GM23338 (cell line): ENCODE results near the gene CFI. TPM values are rescaled to one million over a fixed set of nuclear protein-coding genes. Genes with fewer than 3 reads are reported as not detected.

Source experiments
- ATAC-seq: fragments of 200-7000 bp; cut with Tn5 transposase; 3 replicates; pipeline ENCODE4 v1.9.1; 2020
- DNase-seq: peaks from one replicate; pipeline ENCODE4 v3.0.0-alpha.2; 2015; ENCODE audit warnings: low spot score
- H2AFZ ChIP-seq: fragments of 200-600 bp; sonication (generic); 2 replicates; pipeline ENCODE4 v1.8.0; 2016; ENCODE audit warnings: antibody characterized with exemption, mild to moderate bottlenecking, moderate library complexity
- H3F3A ChIP-seq: fragments of 200-600 bp; sonication (generic); replicated peaks from 2 replicates; pipeline ENCODE4 v1.8.0; 2017; ENCODE audit warnings: antibody characterized with exemption, mixed run types, low read depth
- H3K27ac ChIP-seq: fragments of 200-600 bp; sonication (generic); 2 replicates; pipeline ENCODE4 v1.6.1; 2016; ENCODE audit warnings: low read depth
- H3K27me3 ChIP-seq: fragments of 200-600 bp; sonication (generic); 2 replicates; pipeline ENCODE4 v1.8.0; 2016; ENCODE audit warnings: mild to moderate bottlenecking, mixed run types, moderate library complexity; ENCODE audit not compliant: insufficient read depth
- H3K36me3 ChIP-seq: fragments of 200-600 bp; sonication (generic); 2 replicates; pipeline ENCODE4 v1.8.0; 2016; ENCODE audit warnings: mild to moderate bottlenecking; ENCODE audit not compliant: insufficient read depth
- H3K4me1 ChIP-seq: fragments of 200-600 bp; sonication (generic); 2 replicates; pipeline ENCODE4 v1.8.0; 2016; ENCODE audit warnings: mild to moderate bottlenecking, moderate library complexity; ENCODE audit not compliant: insufficient read depth
- H3K4me2 ChIP-seq: fragments of 200-600 bp; sonication (generic); 2 replicates; pipeline ENCODE4 v1.7.1; 2017; ENCODE audit warnings: mixed run types
- H3K4me3 ChIP-seq: fragments of 200-600 bp; sonication (generic); 2 replicates; pipeline ENCODE4 v1.6.1; 2016; ENCODE audit warnings: mixed run types
- H3K79me2 ChIP-seq: fragments of 200-600 bp; sonication (generic); replicated peaks from 2 replicates; pipeline ENCODE4 v1.8.0; 2017; ENCODE audit warnings: mild to moderate bottlenecking; ENCODE audit not compliant: insufficient read depth
- H3K9me2 ChIP-seq: fragments of 200-600 bp; sonication (generic); 2 replicates; pipeline ENCODE4 v1.8.0; 2017; ENCODE audit not compliant: insufficient read depth
- H4K20me1 ChIP-seq: fragments of 200-600 bp; sonication (generic); replicated peaks from 2 replicates; pipeline ENCODE4 v1.8.0; 2017; ENCODE audit warnings: mild to moderate bottlenecking; ENCODE audit not compliant: insufficient read depth
- H3K27ac Mint-ChIP-seq: 2 replicates; pipeline ENCODE4 v1.8.0; 2020; ENCODE audit warnings: inconsistent platforms, mild to moderate bottlenecking, moderate library complexity, mixed read lengths
- H3K27me3 Mint-ChIP-seq: 3 replicates; pipeline ENCODE4 v1.8.0; 2022; ENCODE audit warnings: low read depth, mild to moderate bottlenecking, moderate library complexity, mixed read lengths, inconsistent platforms; ENCODE audit not compliant: insufficient read depth, poor library complexity
- H3K36me3 Mint-ChIP-seq: 3 replicates; pipeline ENCODE4 v1.8.0; 2021; ENCODE audit warnings: low read depth, mild to moderate bottlenecking, inconsistent platforms, moderate library complexity, mixed read lengths
- H3K4me1 Mint-ChIP-seq: 3 replicates; pipeline ENCODE4 v1.8.0; 2020; ENCODE audit warnings: mild to moderate bottlenecking, inconsistent platforms, mixed read lengths
- H3K4me3 Mint-ChIP-seq: 3 replicates; pipeline ENCODE4 v1.8.0; 2021; ENCODE audit warnings: moderate library complexity, mild to moderate bottlenecking, inconsistent platforms, mixed read lengths
- H3K9me3 Mint-ChIP-seq: 3 replicates; pipeline ENCODE4 v1.8.0; 2020; ENCODE audit warnings: moderate library complexity, mild to moderate bottlenecking, inconsistent platforms, mixed read lengths
- EZH2 ChIP-seq: fragments of 200-600 bp; sonication (generic); IDR thresholded peaks from one replicate; pipeline ENCODE4 v1.8.0; 2017; ENCODE audit warnings: antibody characterized with exemption, mild to moderate bottlenecking, low read depth; ENCODE audit not compliant: unreplicated experiment
- EZH2phosphoT487 ChIP-seq: fragments of 200-600 bp; sonication (generic); IDR thresholded peaks from one replicate; pipeline ENCODE4 v1.8.1; 2018; ENCODE audit warnings: antibody characterized with exemption; ENCODE audit not compliant: unreplicated experiment
- NANOG ChIP-seq: IDR thresholded peaks from 2 replicates; pipeline ENCODE4 v1.6.1; 2016; ENCODE audit warnings: antibody characterized with exemption, borderline replicate concordance
- POLR2AphosphoS5 ChIP-seq: IDR thresholded peaks from 2 replicates; pipeline ENCODE4 v1.6.1; 2016; ENCODE audit warnings: antibody characterized with exemption, low read depth
- STAT1 ChIP-seq: IDR thresholded peaks from one replicate; pipeline ENCODE4 v1.6.1; 2016; ENCODE audit warnings: antibody characterized with exemption; ENCODE audit not compliant: unreplicated experiment
- ZNF114 ChIP-seq: fragments of 250-450 bp; sonication (Bioruptor Pico); IDR thresholded peaks from 2 replicates; pipeline ENCODE4 v1.5.0; 2020; ENCODE audit warnings: mild to moderate bottlenecking, moderate library complexity
- ZNF331 ChIP-seq: fragments of 250-450 bp; sonication (Bioruptor Pico); IDR thresholded peaks from 2 replicates; pipeline ENCODE4 v1.5.0; 2020; ENCODE audit warnings: low read depth, mild to moderate bottlenecking, moderate library complexity
- ZNF462 ChIP-seq: fragments of 250-450 bp; sonication (Bioruptor Pico); IDR thresholded peaks from 2 replicates; pipeline ENCODE4 v1.5.0; 2020; ENCODE audit warnings: mild to moderate bottlenecking, moderate library complexity
- polyA plus RNA-seq: library from polyadenylated mRNA; unstranded; fragments of >200 nt; fragmentation: Nextera tagmentation; extraction: Ambion mirVana; gene quantifications from 2 replicates; pipeline ENCODE4 v1.2.1, GENCODE V29; 2016
- total RNA-seq: library from RNA; depleted of rRNA; stranded (reverse); fragments of >200 nt; shearing (Covaris generic); gene quantifications from 2 replicates; pipeline ENCODE4 v1.2.3, GENCODE V29; 2014
- TF ChIP-seq, protein P1 (sequence below): IDR thresholded peaks from one replicate; pipeline ENCODE4 v1.6.1; 2018; ENCODE audit warnings: antibody characterized with exemption; ENCODE audit not compliant: unreplicated experiment
- TF ChIP-seq, protein P2 (sequence below): IDR thresholded peaks from 2 replicates; pipeline ENCODE4 v1.6.1; 2016; ENCODE audit warnings: antibody characterized with exemption

CFI gene
- total and polyA plus RNA-seq, 2 experiments from 2014 or later: not detected

DNA sequence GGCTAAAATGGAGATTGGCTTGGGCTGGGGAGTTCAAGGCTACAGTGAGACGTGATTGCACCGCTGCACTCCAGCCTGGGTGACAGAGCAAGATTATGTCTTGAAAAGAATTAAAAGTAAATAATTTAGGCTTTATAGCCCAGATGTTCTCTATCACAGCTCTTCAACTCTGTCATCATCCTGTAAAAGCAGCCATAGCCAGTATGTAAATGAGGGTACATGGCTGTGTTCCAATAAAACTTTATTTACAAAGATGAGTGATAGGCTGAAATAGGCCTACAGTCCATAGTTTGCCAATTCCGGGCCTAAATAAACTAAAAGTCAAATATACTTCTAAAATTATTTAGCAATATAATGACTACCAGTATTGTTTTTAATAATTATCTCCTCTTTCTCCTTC is 35.2 kb upstream of the CFI start:
- Mint-ChIP-seq H3K27me3 (no peaks in the 10 kb centered on the region), H3K36me3 (no peaks in the 10 kb centered on the region), H3K4me3 (no peak overlapping the region), H3K27ac (no peak overlapping the region), H3K9me3 (no peaks in the 10 kb centered on the region), H3K4me1 (no peaks in the 10 kb centered on the region)
- Histone ChIP-seq H3K4me3 (no peak overlapping the region), H3K9me2 (no peaks in the 10 kb centered on the region), H3F3A (no peaks in the 10 kb centered on the region), H3K79me2 (no peaks in the 10 kb centered on the region), H3K27me3 (no peaks in the 10 kb centered on the region), H4K20me1 (no peaks in the 10 kb centered on the region), H3K36me3 (no peaks in the 10 kb centered on the region), H3K4me2 (no peak overlapping the region), H2AFZ (peak overlapping the region; percentile 25; the same call in 1 of the 2 replicates), H3K27ac (no peak overlapping the region), H3K4me1 (no peaks in the 10 kb centered on the region)
- TF ChIP-seq EZH2 (no peak), NANOG (no peak), STAT1 (no peak), POLR2AphosphoS5 (no peak), ZNF331 (no peak), EZH2phosphoT487 (no peak), ZNF114 (CRISPR knock-in tag) (no peak), ZNF462 (CRISPR knock-in tag) (no peak)
- TF ChIP-seq, protein P1, sequence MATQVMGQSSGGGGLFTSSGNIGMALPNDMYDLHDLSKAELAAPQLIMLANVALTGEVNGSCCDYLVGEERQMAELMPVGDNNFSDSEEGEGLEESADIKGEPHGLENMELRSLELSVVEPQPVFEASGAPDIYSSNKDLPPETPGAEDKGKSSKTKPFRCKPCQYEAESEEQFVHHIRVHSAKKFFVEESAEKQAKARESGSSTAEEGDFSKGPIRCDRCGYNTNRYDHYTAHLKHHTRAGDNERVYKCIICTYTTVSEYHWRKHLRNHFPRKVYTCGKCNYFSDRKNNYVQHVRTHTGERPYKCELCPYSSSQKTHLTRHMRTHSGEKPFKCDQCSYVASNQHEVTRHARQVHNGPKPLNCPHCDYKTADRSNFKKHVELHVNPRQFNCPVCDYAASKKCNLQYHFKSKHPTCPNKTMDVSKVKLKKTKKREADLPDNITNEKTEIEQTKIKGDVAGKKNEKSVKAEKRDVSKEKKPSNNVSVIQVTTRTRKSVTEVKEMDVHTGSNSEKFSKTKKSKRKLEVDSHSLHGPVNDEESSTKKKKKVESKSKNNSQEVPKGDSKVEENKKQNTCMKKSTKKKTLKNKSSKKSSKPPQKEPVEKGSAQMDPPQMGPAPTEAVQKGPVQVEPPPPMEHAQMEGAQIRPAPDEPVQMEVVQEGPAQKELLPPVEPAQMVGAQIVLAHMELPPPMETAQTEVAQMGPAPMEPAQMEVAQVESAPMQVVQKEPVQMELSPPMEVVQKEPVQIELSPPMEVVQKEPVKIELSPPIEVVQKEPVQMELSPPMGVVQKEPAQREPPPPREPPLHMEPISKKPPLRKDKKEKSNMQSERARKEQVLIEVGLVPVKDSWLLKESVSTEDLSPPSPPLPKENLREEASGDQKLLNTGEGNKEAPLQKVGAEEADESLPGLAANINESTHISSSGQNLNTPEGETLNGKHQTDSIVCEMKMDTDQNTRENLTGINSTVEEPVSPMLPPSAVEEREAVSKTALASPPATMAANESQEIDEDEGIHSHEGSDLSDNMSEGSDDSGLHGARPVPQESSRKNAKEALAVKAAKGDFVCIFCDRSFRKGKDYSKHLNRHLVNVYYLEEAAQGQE: no peak
- TF ChIP-seq, protein P2, sequence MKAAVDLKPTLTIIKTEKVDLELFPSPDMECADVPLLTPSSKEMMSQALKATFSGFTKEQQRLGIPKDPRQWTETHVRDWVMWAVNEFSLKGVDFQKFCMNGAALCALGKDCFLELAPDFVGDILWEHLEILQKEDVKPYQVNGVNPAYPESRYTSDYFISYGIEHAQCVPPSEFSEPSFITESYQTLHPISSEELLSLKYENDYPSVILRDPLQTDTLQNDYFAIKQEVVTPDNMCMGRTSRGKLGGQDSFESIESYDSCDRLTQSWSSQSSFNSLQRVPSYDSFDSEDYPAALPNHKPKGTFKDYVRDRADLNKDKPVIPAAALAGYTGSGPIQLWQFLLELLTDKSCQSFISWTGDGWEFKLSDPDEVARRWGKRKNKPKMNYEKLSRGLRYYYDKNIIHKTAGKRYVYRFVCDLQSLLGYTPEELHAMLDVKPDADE: no peak
- ATAC-seq (no peak), DNase-seq (no peak)
